Neuronal stem cell (in vitro differentiated cells): ENCODE measurements around the gene PHRF1.
A peak's percentile ranks its signal among the peaks of the same experiment; 100 is the strongest.

ENCODE experiments used
- DNase-seq: peaks from one replicate; pipeline ENCODE4 v3.0.0-alpha.2; 2013; ENCODE audit warnings: low spot score
- H2AFZ ChIP-seq: one replicate; pipeline ENCODE4 v1.6.1; 2013; ENCODE audit warnings: mild to moderate bottlenecking, low read length, inconsistent platforms
- H2AK5ac ChIP-seq: 2 replicates; pipeline ENCODE4 v1.6.1; 2013; ENCODE audit warnings: low read depth, mild to moderate bottlenecking, inconsistent platforms, low read length, moderate library complexity, mixed read lengths
- H2BK120ac ChIP-seq: 2 replicates; pipeline ENCODE4 v1.6.1; 2013; ENCODE audit warnings: low read depth, mild to moderate bottlenecking, inconsistent platforms, low read length, moderate library complexity, mixed read lengths
- H2BK12ac ChIP-seq: one replicate; pipeline ENCODE4 v1.6.1; 2013; ENCODE audit warnings: low read length, inconsistent platforms
- H2BK15ac ChIP-seq: 2 replicates; pipeline ENCODE4 v1.6.1; 2013; ENCODE audit warnings: mild to moderate bottlenecking, low read length, inconsistent platforms, mixed read lengths
- H2BK5ac ChIP-seq: one replicate; pipeline ENCODE4 v1.6.1; 2013; ENCODE audit warnings: inconsistent platforms, mild to moderate bottlenecking, low read length, moderate library complexity
- H3K14ac ChIP-seq: one replicate; pipeline ENCODE4 v1.6.1; 2013; ENCODE audit warnings: low read length, inconsistent platforms
- H3K18ac ChIP-seq: 2 replicates; pipeline ENCODE4 v1.6.1; 2013; ENCODE audit warnings: low read length, inconsistent platforms
- H3K23ac ChIP-seq: 2 replicates; pipeline ENCODE4 v1.6.1; 2013; ENCODE audit warnings: low read depth, mild to moderate bottlenecking, mixed read lengths, low read length, inconsistent platforms; ENCODE audit not compliant: poor library complexity
- H3K27ac ChIP-seq: replicated peaks from 3 replicates; pipeline ENCODE4 v1.5.1; 2013; ENCODE audit warnings: low read length, inconsistent platforms
- H3K27me3 ChIP-seq, 3 experiments: 2 replicates each; pipeline ENCODE4 v1.6.1; 2013; ENCODE audit warnings: low read length in 3 of 3, mild to moderate bottlenecking in 2 of 3, inconsistent platforms in 1 of 3, low read depth in 1 of 3, mixed read lengths in 1 of 3, moderate library complexity in 1 of 3; ENCODE audit not compliant: control insufficient read depth in 3 of 3, insufficient read depth in 3 of 3
- H3K36me3 ChIP-seq, 2 donors: replicated peaks in 1 of 2; 2 replicates each; pipeline ENCODE4 v1.6.1; 2013; ENCODE audit warnings: low read length in 2 of 2; ENCODE audit not compliant: control insufficient read depth in 2 of 2, insufficient read depth in 2 of 2
- H3K4ac ChIP-seq: 2 replicates; pipeline ENCODE4 v1.6.1; 2013; ENCODE audit warnings: inconsistent platforms, mild to moderate bottlenecking, low read length, moderate library complexity
- H3K4me1 ChIP-seq, 2 donors: 1 replicate in 1 of 2; 2 replicates in 1 of 2; pipeline ENCODE4 v1.6.1; 2013; ENCODE audit warnings: low read length in 2 of 2, low read depth in 1 of 2; ENCODE audit not compliant: control insufficient read depth in 2 of 2, insufficient read depth in 1 of 2
- H3K4me2 ChIP-seq: one replicate; pipeline ENCODE4 v1.6.1; 2013; ENCODE audit warnings: mild to moderate bottlenecking, low read length, inconsistent platforms; ENCODE audit not compliant: insufficient read depth, poor library complexity, severe bottlenecking
- H3K4me3 ChIP-seq, 2 donors: 2 replicates each; pipeline ENCODE4 v1.5.1; 2013; ENCODE audit warnings: low read length in 2 of 2, mild to moderate bottlenecking in 2 of 2, inconsistent platforms in 1 of 2, moderate library complexity in 1 of 2
- H3K79me1 ChIP-seq: one replicate; pipeline ENCODE4 v1.6.1; 2013; ENCODE audit warnings: low read depth, mild to moderate bottlenecking, inconsistent platforms, low read length, moderate library complexity
- H3K9ac ChIP-seq: one replicate; pipeline ENCODE4 v1.6.1; 2013; ENCODE audit warnings: mild to moderate bottlenecking, low read depth, low read length, inconsistent platforms; ENCODE audit not compliant: poor library complexity
- H3K9me3 ChIP-seq, 2 donors: replicated peaks in 1 of 2; 2 replicates each; pipeline versions ENCODE3 to v1.6.1; 2013; ENCODE audit warnings: low read length in 2 of 2, mild to moderate bottlenecking in 2 of 2, inconsistent platforms in 1 of 2, low read depth in 1 of 2, mixed read lengths in 1 of 2, moderate library complexity in 1 of 2; ENCODE audit not compliant: control insufficient read depth in 2 of 2, insufficient read depth in 1 of 2
- H4K8ac ChIP-seq: one replicate; pipeline ENCODE4 v1.6.1; 2013; ENCODE audit warnings: low read depth, mild to moderate bottlenecking, inconsistent platforms, low read length, moderate library complexity
- H4K91ac ChIP-seq: one replicate; pipeline ENCODE4 v1.6.1; 2013; ENCODE audit warnings: low read length, low read depth, mild to moderate bottlenecking, inconsistent platforms; ENCODE audit not compliant: poor library complexity
- WGBS, 2 donors: extraction: QIAGEN DNeasy Blood & Tissue Kit; methylation state at CpG; one replicate each; pipeline ENCODE4 v1.1.7; 2013; ENCODE audit warnings: missing lambda C conversion rate in 2 of 2, mixed read lengths in 1 of 2; ENCODE audit not compliant: insufficient read length in 2 of 2, insufficient replicate concordance in 1 of 2; ENCODE audit errors: extremely low coverage in 2 of 2; 5-methylcytosine and 5-hydroxymethylcytosine counted together

PHRF1 gene

DNA sequence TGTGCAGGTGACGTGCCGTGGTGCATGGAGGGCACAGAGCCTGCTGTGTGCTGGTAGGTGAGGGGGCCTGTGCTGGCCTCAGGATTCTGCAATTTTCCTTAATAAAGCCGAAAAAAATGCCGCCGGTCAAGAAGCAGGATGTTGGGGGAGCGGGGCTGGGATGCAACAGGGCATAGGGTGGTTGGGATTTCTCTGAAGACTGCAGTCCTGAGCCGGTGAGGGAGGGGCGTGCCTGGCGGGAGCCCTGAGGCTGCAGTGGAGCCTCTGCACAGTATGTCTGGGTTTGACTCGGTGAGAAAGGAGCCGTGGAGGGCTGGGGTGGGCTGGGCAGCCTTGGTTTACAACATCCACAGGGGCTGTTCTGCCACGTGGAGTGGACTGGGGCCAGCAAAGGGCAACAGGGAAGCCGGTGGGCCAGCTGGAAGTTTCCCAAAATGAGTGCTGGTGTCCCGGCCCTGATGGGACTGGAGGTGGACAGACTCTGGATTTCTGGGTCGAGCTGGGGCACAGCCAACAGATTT, 47.1 kb downstream of the PHRF1 start:
- Histone ChIP-seq H3K27me3 (peaks cover 0 to 11% (median 0%) of the 10 kb centered on the region in 3 experiments), H3K79me1 (no peaks in the 10 kb centered on the region)

DNA sequence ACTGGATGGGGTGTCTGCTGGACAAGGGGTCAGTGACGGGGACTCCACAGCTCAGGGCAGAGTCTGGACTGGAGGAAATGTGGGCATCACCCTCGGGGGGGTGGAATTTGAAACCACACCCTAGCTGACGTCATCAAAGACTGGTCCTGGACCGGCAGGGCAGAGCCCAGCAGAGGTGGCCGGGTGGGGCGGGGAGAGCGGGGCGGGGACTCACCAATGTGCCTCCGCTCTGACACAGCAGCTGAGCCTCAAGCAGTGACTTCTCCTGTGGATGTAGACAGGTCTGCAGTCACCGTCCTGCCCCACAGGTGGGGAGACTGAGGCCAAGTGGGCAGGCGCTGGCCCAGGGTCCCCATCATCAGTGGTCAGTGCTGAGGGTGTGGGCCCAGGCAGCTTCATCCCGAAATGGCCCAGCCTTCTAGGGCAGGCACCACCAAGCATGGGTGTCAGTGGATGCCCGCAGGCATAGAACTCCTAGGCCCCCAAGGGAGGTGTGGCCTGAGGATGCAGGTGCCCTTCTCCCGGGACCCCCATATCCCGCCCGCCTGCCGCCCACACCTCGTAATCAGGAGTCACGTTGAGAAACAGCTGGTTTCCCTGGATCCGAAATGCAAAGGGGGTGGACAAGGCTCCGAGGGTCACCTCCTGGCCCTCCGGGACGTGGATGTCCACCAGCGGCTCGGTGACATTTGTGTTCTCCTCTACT, 47.9 kb downstream of the PHRF1 start:
- H3K27me3 ChIP-seq = peaks cover 0 to 11% (median 0%) of the 10 kb centered on the region in 3 experiments
- no peak overlapping the region for H3K4me3 ChIP-seq
- H2AK5ac ChIP-seq = peak overlapping the region; percentile 75
- no peak overlapping the region for H3K18ac ChIP-seq
- no peak overlapping the region for H2BK120ac ChIP-seq
- no peak overlapping the region for H3K14ac ChIP-seq
- H2AFZ ChIP-seq = no peak overlapping the region
- no peak overlapping the region for H4K91ac ChIP-seq
- no peak for DNase-seq
- peaks cover 0 to 3% of the 10 kb centered on the region in 2 donors for H3K36me3 ChIP-seq
- H2BK5ac ChIP-seq = peak overlapping the region; percentile 82
- H3K9me3 ChIP-seq = peaks cover 0 to 2% of the 10 kb centered on the region in 2 donors
- H3K23ac ChIP-seq = no peak overlapping the region
- H2BK12ac ChIP-seq = no peak overlapping the region
- H3K4ac ChIP-seq = no peak overlapping the region
- H3K9ac ChIP-seq = peak overlapping the region; percentile 50
- H3K4me2 ChIP-seq = no peak overlapping the region
- H2BK15ac ChIP-seq = no peak overlapping the region
- no peaks in the 10 kb centered on the region for H3K79me1 ChIP-seq
- WGBS, 2 donors = no CpG with 5 or more reads among the region's 25 CpGs
- H3K27ac ChIP-seq = no peak overlapping the region
- no peak overlapping the region for H4K8ac ChIP-seq
- peaks cover 0 to 1% of the 10 kb centered on the region in 2 donors for H3K4me1 ChIP-seq

More for the DNA sequence above, 47.1 kb downstream of the PHRF1 start:
- peaks cover 0 to 2% of the 10 kb centered on the region in 2 donors for H3K9me3 ChIP-seq
- no peak overlapping the region for H2AFZ ChIP-seq
- no peak overlapping the region for H3K27ac ChIP-seq
- H2BK5ac ChIP-seq = peak overlapping the region; percentile 24
- H2BK12ac ChIP-seq = no peak overlapping the region
- H3K9ac ChIP-seq = peak overlapping the region; percentile 50
- H3K4me1 ChIP-seq = peaks cover 0 to 1% of the 10 kb centered on the region in 2 donors
- H3K4ac ChIP-seq = no peak overlapping the region
- no peak overlapping the region for H4K91ac ChIP-seq
- no peak overlapping the region for H4K8ac ChIP-seq
- H2BK15ac ChIP-seq = no peak overlapping the region
- H3K23ac ChIP-seq = peak overlapping the region; percentile 25
- no peak overlapping the region for H2BK120ac ChIP-seq
- no peak overlapping the region for H3K18ac ChIP-seq
- no peak overlapping the region for H3K4me3 ChIP-seq
- H3K36me3 ChIP-seq = peaks cover under 1 to 3% of the 10 kb centered on the region in 2 donors
- H3K14ac ChIP-seq = no peak overlapping the region
- no CpG with 5 or more reads among the region's 15 CpGs for WGBS, 2 donors
- no peak for DNase-seq
- H2AK5ac ChIP-seq = no peak overlapping the region
- no peak overlapping the region for H3K4me2 ChIP-seq

DNA sequence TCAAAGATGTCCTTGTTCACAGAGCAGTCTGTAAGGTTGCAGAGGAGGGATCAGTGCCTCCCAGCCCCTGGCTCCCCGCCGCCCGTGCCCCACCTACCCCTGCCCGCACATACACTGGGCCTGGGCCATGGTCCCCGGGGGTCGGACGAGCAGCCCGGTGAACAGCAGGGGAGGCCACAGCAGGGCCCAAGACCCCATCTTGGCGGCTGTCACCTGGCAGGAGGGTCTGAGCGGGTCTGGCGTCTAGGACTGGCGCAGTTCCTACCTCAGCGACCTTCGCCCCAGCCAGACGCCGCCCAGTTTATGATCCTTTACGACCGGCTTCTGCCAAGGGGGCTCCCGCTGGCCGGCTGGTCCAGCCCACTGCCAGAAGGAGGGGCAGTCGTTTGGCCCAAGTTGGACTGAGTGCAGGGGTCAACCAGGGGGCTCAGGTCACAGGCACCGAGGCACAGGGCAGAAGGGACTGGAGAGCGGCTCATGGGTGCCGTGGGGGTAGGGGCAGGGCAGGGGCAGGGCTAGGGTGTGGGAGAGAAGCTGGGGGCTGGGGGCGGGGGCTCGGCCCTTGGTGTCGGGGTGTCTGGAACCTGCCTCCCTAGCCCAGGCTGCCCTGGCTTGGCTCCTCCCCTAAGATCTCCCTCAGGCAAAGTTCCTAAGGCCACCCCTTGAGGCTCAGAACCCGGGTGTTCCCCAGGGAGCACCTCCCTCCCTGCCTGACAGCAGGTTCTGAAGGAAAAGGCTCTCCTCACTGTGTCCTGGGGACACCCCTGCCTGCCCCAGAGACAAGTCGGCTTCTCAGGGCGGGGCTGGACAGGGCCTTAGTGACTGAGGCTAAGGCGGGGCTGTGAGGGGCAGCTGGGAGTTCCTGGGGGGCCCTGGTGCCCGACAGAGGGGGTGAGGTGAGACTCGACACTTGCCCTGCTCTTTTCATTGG, 48.7 kb downstream of the PHRF1 start, which contains the start of gene CDHR5:
Gene CDHR5 (minus strand): TSS at position 251 of the 931 bp plus-strand sequence. CDS start 53 bp downstream, at position 198.
- Histone ChIP-seq H2BK12ac (no peak within 1 kb of the TSS), H3K27ac (no peak within 1 kb of the TSS), H3K9me3 (peaks cover 0 to 2% of the 10 kb centered on the region in 2 donors), H3K9ac (peak within 1 kb of the TSS; percentile 50), H3K79me1 (no peaks in the 10 kb centered on the region), H2BK120ac (no peak within 1 kb of the TSS), H2BK5ac (peak within 1 kb of the TSS; percentile 82), H3K23ac (peak within 1 kb of the TSS; percentile 31), H3K4me2 (no peak within 1 kb of the TSS), H3K14ac (no peak within 1 kb of the TSS), H3K18ac (no peak within 1 kb of the TSS), H3K4ac (no peak within 1 kb of the TSS), H3K4me1 (peaks cover 0 to 1% of the 10 kb centered on the region in 2 donors), H3K36me3 (peaks cover 0 to 3% of the 10 kb centered on the region in 2 donors), H2AFZ (no peak within 1 kb of the TSS), H2BK15ac (no peak within 1 kb of the TSS), H4K91ac (no peak within 1 kb of the TSS), H4K8ac (no peak within 1 kb of the TSS), H3K4me3 (no peak within 1 kb of the TSS), H3K27me3 (peaks cover 0 to 11% (median 0%) of the 10 kb centered on the region in 3 experiments), H2AK5ac (peak within 1 kb of the TSS; percentile 75)
- WGBS, 2 donors = no CpG with 5 or more reads among the region's 33 CpGs
- DNase-seq = no peak
